Measurements from ENCODE around the gene CEBPA.

Gene CEBPA

GRCh38 chr19:33285441-33285927 is 16.9 kb downstream of the CEBPA start:
- Mint-ChIP-seq H3K27ac (ENCODE audit: low read depth) (no peak overlapping the region), H3K36me3 (ENCODE audit: insufficient read depth) (peaks cover 4% of the 10 kb centered on the region), H3K27me3 (peaks cover 10% of the 10 kb centered on the region), H3K4me3 (no peak overlapping the region), H3K9me3 (peaks cover 12% of the 10 kb centered on the region), H3K4me1 (peaks cover 17% of the 10 kb centered on the region)
- ATAC-seq (replicated peaks; ENCODE audit: extremely low read depth, poor library complexity, severe bottlenecking) (no peak), DNase-seq (ENCODE audit: low spot score in 2 of 2) (no peak)

GRCh38 chr19:33284756-33285155 is 17.6 kb downstream of the CEBPA start:
- peaks cover 10% of the 10 kb centered on the region for H3K27me3 Mint-ChIP-seq
- no peak overlapping the region for H3K27ac Mint-ChIP-seq (ENCODE audit: low read depth)
- H3K9me3 Mint-ChIP-seq: peaks cover 12% of the 10 kb centered on the region
- peaks cover 4% of the 10 kb centered on the region for H3K36me3 Mint-ChIP-seq (ENCODE audit: insufficient read depth)
- ATAC-seq (replicated peaks; ENCODE audit: extremely low read depth, poor library complexity, severe bottlenecking) (no peak), DNase-seq (ENCODE audit: low spot score in 2 of 2) (no peak)
- H3K4me1 Mint-ChIP-seq: peaks cover 22% of the 10 kb centered on the region
- no peak overlapping the region for H3K4me3 Mint-ChIP-seq

- Mint-ChIP-seq H3K4me3 (no peak overlapping the region), H3K36me3 (ENCODE audit: insufficient read depth) (peaks cover 4% of the 10 kb centered on the region), H3K9me3 (peaks cover 11% of the 10 kb centered on the region), H3K27ac (ENCODE audit: low read depth) (no peak overlapping the region), H3K27me3 (peaks cover 10% of the 10 kb centered on the region), H3K4me1 (peaks cover 22% of the 10 kb centered on the region)
- ATAC-seq (replicated peaks; ENCODE audit: extremely low read depth, poor library complexity, severe bottlenecking) (no peak), DNase-seq (ENCODE audit: low spot score in 2 of 2) (no peak)
Observed at GRCh38 chr19:33284146-33284643, 18.1 kb downstream of the CEBPA start.

- Mint-ChIP-seq H3K9me3 (peaks cover 5% of the 10 kb centered on the region), H3K4me1 (peaks cover 22% of the 10 kb centered on the region), H3K4me3 (no peak overlapping the region), H3K36me3 (ENCODE audit: insufficient read depth) (peaks cover 4% of the 10 kb centered on the region), H3K27ac (ENCODE audit: low read depth) (no peak overlapping the region), H3K27me3 (peaks cover 10% of the 10 kb centered on the region)
- no peak for DNase-seq (ENCODE audit: low spot score in 2 of 2)
- no peak for ATAC-seq (replicated peaks; ENCODE audit: extremely low read depth, poor library complexity, severe bottlenecking)
Observed at GRCh38 chr19:33283589-33283988, 18.7 kb downstream of the CEBPA start.

- peaks cover 4% of the 10 kb centered on the region for H3K36me3 Mint-ChIP-seq (ENCODE audit: insufficient read depth)
- no peak for DNase-seq (ENCODE audit: low spot score in 2 of 2)
- no peaks in the 10 kb centered on the region for H3K9me3 Mint-ChIP-seq
- no peak for ATAC-seq (replicated peaks; ENCODE audit: extremely low read depth, poor library complexity, severe bottlenecking)
- no peak overlapping the region for H3K27ac Mint-ChIP-seq (ENCODE audit: low read depth)
- peaks cover 22% of the 10 kb centered on the region for H3K4me1 Mint-ChIP-seq
- peaks cover 10% of the 10 kb centered on the region for H3K27me3 Mint-ChIP-seq
- no peak overlapping the region for H3K4me3 Mint-ChIP-seq
Observed at GRCh38 chr19:33282036-33282671, 20.2 kb downstream of the CEBPA start.

GRCh38 chr19:33281296-33281926 is 20.9 kb downstream of the CEBPA start:
- H3K4me1 Mint-ChIP-seq: peaks cover 16% of the 10 kb centered on the region
- H3K9me3 Mint-ChIP-seq: no peaks in the 10 kb centered on the region
- no peak for DNase-seq (ENCODE audit: low spot score in 2 of 2)
- no peak for ATAC-seq (replicated peaks; ENCODE audit: extremely low read depth, poor library complexity, severe bottlenecking)
- H3K27me3 Mint-ChIP-seq: peaks cover 10% of the 10 kb centered on the region
- H3K4me3 Mint-ChIP-seq: no peak overlapping the region
- peaks cover 4% of the 10 kb centered on the region for H3K36me3 Mint-ChIP-seq (ENCODE audit: insufficient read depth)
- H3K27ac Mint-ChIP-seq (ENCODE audit: low read depth): no peak overlapping the region

- no peak for ATAC-seq (replicated peaks; ENCODE audit: extremely low read depth, poor library complexity, severe bottlenecking)
- DNase-seq (ENCODE audit: low spot score in 2 of 2): no peak
- peaks cover 11% of the 10 kb centered on the region for H3K4me1 Mint-ChIP-seq
- no peak overlapping the region for H3K4me3 Mint-ChIP-seq
- peaks cover 10% of the 10 kb centered on the region for H3K27me3 Mint-ChIP-seq
- H3K27ac Mint-ChIP-seq (ENCODE audit: low read depth): peak overlapping the region; percentile 73
- H3K36me3 Mint-ChIP-seq (ENCODE audit: insufficient read depth): peaks cover 2% of the 10 kb centered on the region
- H3K9me3 Mint-ChIP-seq: no peaks in the 10 kb centered on the region
Observed at GRCh38 chr19:33280351-33280921, 21.9 kb downstream of the CEBPA start.

- no peaks in the 10 kb centered on the region for H3K36me3 Mint-ChIP-seq (ENCODE audit: insufficient read depth)
- H3K27me3 Mint-ChIP-seq: peaks cover 10% of the 10 kb centered on the region
- peak overlapping the region; percentile 73 for H3K27ac Mint-ChIP-seq (ENCODE audit: low read depth)
- no peaks in the 10 kb centered on the region for H3K9me3 Mint-ChIP-seq
- ATAC-seq (replicated peaks; ENCODE audit: extremely low read depth, poor library complexity, severe bottlenecking) (no peak), DNase-seq (ENCODE audit: low spot score in 2 of 2) (no peak)
- H3K4me1 Mint-ChIP-seq: peaks cover 7% of the 10 kb centered on the region
- no peak overlapping the region for H3K4me3 Mint-ChIP-seq
Observed at GRCh38 chr19:33279430-33280350, 22.6 kb downstream of the CEBPA start.

GRCh38 chr19:33278403-33279269 is 23.7 kb downstream of the CEBPA start:
- ATAC-seq (replicated peaks; ENCODE audit: extremely low read depth, poor library complexity, severe bottlenecking) (no peak), DNase-seq (ENCODE audit: low spot score in 2 of 2) (no peak)
- Mint-ChIP-seq H3K27ac (ENCODE audit: low read depth) (no peak overlapping the region), H3K9me3 (no peaks in the 10 kb centered on the region), H3K4me3 (no peak overlapping the region), H3K27me3 (peaks cover 10% of the 10 kb centered on the region), H3K4me1 (peaks cover 13% of the 10 kb centered on the region), H3K36me3 (ENCODE audit: insufficient read depth) (no peaks in the 10 kb centered on the region)

- Mint-ChIP-seq H3K4me3 (no peak overlapping the region), H3K27ac (ENCODE audit: low read depth) (no peak overlapping the region), H3K36me3 (ENCODE audit: insufficient read depth) (no peaks in the 10 kb centered on the region), H3K27me3 (peaks cover 10% of the 10 kb centered on the region), H3K9me3 (no peaks in the 10 kb centered on the region), H3K4me1 (peaks cover 13% of the 10 kb centered on the region)
- ATAC-seq (replicated peaks; ENCODE audit: extremely low read depth, poor library complexity, severe bottlenecking) (no peak), DNase-seq (ENCODE audit: low spot score in 2 of 2) (no peak)
Observed at GRCh38 chr19:33278023-33278402, 24.3 kb downstream of the CEBPA start.

GRCh38 chr19:33277434-33277833 is 24.9 kb downstream of the CEBPA start:
- DNase-seq (ENCODE audit: low spot score in 2 of 2): no peak
- Mint-ChIP-seq H3K9me3 (no peaks in the 10 kb centered on the region), H3K4me3 (no peak overlapping the region), H3K27me3 (peaks cover 12% of the 10 kb centered on the region), H3K27ac (ENCODE audit: low read depth) (no peak overlapping the region), H3K4me1 (peaks cover 13% of the 10 kb centered on the region), H3K36me3 (ENCODE audit: insufficient read depth) (no peaks in the 10 kb centered on the region)
- no peak for ATAC-seq (replicated peaks; ENCODE audit: extremely low read depth, poor library complexity, severe bottlenecking)
